Right lobe of liver (tissue), 6 donors: ENCODE results near the gene KRT4. TPM values are rescaled to one million over a fixed set of nuclear protein-coding genes. Genes with fewer than 3 reads are reported as not detected.
A peak's percentile ranks its signal among the peaks of the same experiment; 100 is the strongest.

Experiments
- ATAC-seq, 4 donors: fragments of 200-7000 bp; cut with Tn5 transposase; one replicate each; pipeline ENCODE4 v1.9.1; 2020; ENCODE audit warnings: mild to moderate bottlenecking in 4 of 4, moderate library complexity in 4 of 4
- DNase-seq, 3 donors: peaks; one replicate each; pipeline ENCODE4 v3.0.0-alpha.2; 2020
- H3K27ac ChIP-seq, 3 donors: fragments of 200-600 bp; one replicate each; pipeline ENCODE4 v1.8.0; 2022
- H3K27me3 ChIP-seq, 2 donors: fragments of 200-600 bp; one replicate each; pipeline ENCODE4 v1.8.0; 2022
- H3K36me3 ChIP-seq, 4 donors: fragments of 200-600 bp; sonication (generic) in 1 of 4; one replicate each; pipeline versions ENCODE4 v1.5.1 to v1.8.0; 2017 to 2022; ENCODE audit warnings: control low read depth in 1 of 4
- H3K4me1 ChIP-seq, 4 donors: fragments of 200-600 bp; sonication (generic) in 1 of 4; one replicate each; pipeline versions ENCODE4 v1.5.1 to v1.8.0; 2017 to 2022; ENCODE audit warnings: control low read depth in 1 of 4
- H3K4me3 ChIP-seq, 3 donors: fragments of 200-600 bp; one replicate each; pipeline ENCODE4 v1.8.0; 2022
- H3K9me3 ChIP-seq, 4 donors: fragments of 200-600 bp; sonication (generic) in 1 of 4; one replicate each; pipeline versions ENCODE4 v1.5.1 to v1.8.0; 2017 to 2022; ENCODE audit warnings: control low read depth in 1 of 4
- CTCF ChIP-seq, 4 donors: fragments of 200-600 bp in 3 of 4; fragments of 450-650 bp in 1 of 4; IDR thresholded peaks; one replicate each; pipeline versions ENCODE4 v1.5.1 to v1.8.0; 2016 to 2022; ENCODE audit warnings: antibody characterized with exemption in 4 of 4, mild to moderate bottlenecking in 2 of 4
- POLR2A ChIP-seq: fragments of 450-650 bp; IDR thresholded peaks from one replicate; pipeline ENCODE4 v1.6.1; 2017; ENCODE audit warnings: antibody characterized with exemption, mild to moderate bottlenecking
- WGBS: methylation state at CpG from one replicate; pipeline ENCODE4 v1.1.6; 2018; ENCODE audit warnings: low coverage, low lambda C conversion rate; ENCODE audit not compliant: insufficient coverage; ENCODE audit errors: missing lambda C conversion rate; 5-methylcytosine and 5-hydroxymethylcytosine counted together
- intact Hi-C, 2 donors: fragments of 100-400 bp; cut with DNase I; formaldehyde crosslinking; loops; one replicate each; pipeline versions ENCODE4 v1.11.2 to v1.14.1; 2022
- long read RNA-seq: library from polyadenylated mRNA; unstranded; transcript quantifications from one replicate; pipeline ENCODE4 v2.0.0, GENCODE V29; 2019
- total RNA-seq, 6 experiments: library from RNA; depleted of rRNA in 2 of 6; stranded (reverse); fragments of >200 nt in 2 of 6; fragmentation: NEBNext Ultra II Directional in 3 of 6; extraction: Animal tissue kit (Norgen Biotek cat#: 25700) in 3 of 6; gene quantifications; one replicate each; pipeline versions ENCODE4 v1.1.0 to v1.2.4, GENCODE V29; 2016 to 2023
- donor health status: DM: no; HTN: yes; CAD: no.
- donor health status: DM: no; HTN: no; CAD: no.
- donor health status: DM: no; HTN: no; CAD: no.
- donor health status: DM: no; HTN: yes; CAD: no.
- donor health status: DM: no; HTN: yes; CAD: no.

The KRT4 gene
- not detected for total RNA-seq
- long read RNA-seq, result 0 reads

- TF ChIP-seq CTCF (IDR thresholded peaks at IDR 0.05) (no peak), POLR2A (no peak)
- no peaks in the 10 kb centered on the region for H3K36me3 ChIP-seq
- H3K9me3 ChIP-seq, result no peaks in the 10 kb centered on the region
- ATAC-seq (no peak), DNase-seq (no peak)
- intact Hi-C loops, result no loop called here
- no peak within 1 kb of the TSS for H3K4me3 ChIP-seq
- no peaks in the 10 kb centered on the region for H3K27me3 ChIP-seq
- no peak within 1 kb of the TSS for H3K27ac ChIP-seq
- no CpG with 5 or more reads among the region's 15 CpGs for WGBS
- no peaks in the 10 kb centered on the region for H3K4me1 ChIP-seq
Measured at GRCh38 chr12:52813885-52814709, at the start of gene KRT4. Gene KRT4, minus strand, starts transcription at chr12:52814116. Its CDS starts 58 bp downstream, at chr12:52814058.

DNA sequence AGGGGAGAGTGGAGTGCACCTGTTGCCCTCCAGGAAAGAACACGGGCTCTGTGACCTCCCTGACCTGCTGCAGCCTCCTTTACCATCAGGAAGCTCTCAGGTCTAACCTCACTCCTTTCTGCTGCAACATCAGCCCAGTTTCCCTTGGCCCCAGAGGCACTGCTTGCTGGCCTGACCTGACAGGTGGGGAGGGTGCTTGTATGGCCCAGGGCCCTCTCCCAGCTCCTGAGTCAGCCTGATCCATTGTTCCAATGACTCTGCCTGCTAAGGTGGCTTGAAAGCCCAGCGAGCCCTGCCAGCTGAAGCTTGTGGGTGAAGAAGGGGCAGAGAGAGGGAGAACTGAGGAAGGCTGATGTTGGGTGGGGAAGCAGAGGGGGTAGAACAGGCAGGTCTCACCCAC lies 48.1 kb upstream of the KRT4 start:
- Histone ChIP-seq H3K4me3 (no peak overlapping the region), H3K27ac (no peak overlapping the region), H3K9me3 (no peaks in the 10 kb centered on the region), H3K36me3 (no peaks in the 10 kb centered on the region), H3K27me3 (no peaks in the 10 kb centered on the region), H3K4me1 (no peaks in the 10 kb centered on the region)
- TF ChIP-seq CTCF (IDR thresholded peaks at IDR 0.05), result no peak
- TF ChIP-seq POLR2A, result no peak
- no peak for DNase-seq
- intact Hi-C loops, result no loop called here
- no peak for ATAC-seq
- WGBS, result 82% methylated on average over 1 of the region's 2 CpGs

- Histone ChIP-seq H3K36me3 (no peaks in the 10 kb centered on the region), H3K9me3 (no peaks in the 10 kb centered on the region), H3K4me1 (no peaks in the 10 kb centered on the region), H3K27me3 (no peaks in the 10 kb centered on the region), H3K27ac (no peak overlapping the region), H3K4me3 (no peak overlapping the region)
- DNase-seq, result no peak
- no peak for ATAC-seq
- WGBS, result 91% methylated on average over 4 of the region's 7 CpGs
- intact Hi-C loops, result no loop called here
- TF ChIP-seq POLR2A (no peak), CTCF (IDR thresholded peaks at IDR 0.05) (no peak)
Measured at GRCh38 chr12:52861511-52861910, 47.6 kb upstream of the KRT4 start.

- 82% methylated on average over 3 of the region's 6 CpGs for WGBS
- no peak for DNase-seq
- TF ChIP-seq CTCF (IDR thresholded peaks at IDR 0.05) (no peak), POLR2A (no peak)
- peak in 1 of 4 donors; percentile 21 for ATAC-seq
- no peaks in the 10 kb centered on the region for H3K36me3 ChIP-seq
- H3K27me3 ChIP-seq, result no peaks in the 10 kb centered on the region
- H3K4me1 ChIP-seq, result no peaks in the 10 kb centered on the region
- H3K27ac ChIP-seq, result no peak overlapping the region
- intact Hi-C loops, result no loop called here
- H3K4me3 ChIP-seq, result no peak overlapping the region
- H3K9me3 ChIP-seq, result no peaks in the 10 kb centered on the region
Measured at GRCh38 chr12:52860102-52860823, 46.3 kb upstream of the KRT4 start.
